Neutrophil (primary cell): Measurements from ENCODE around the gene NOD2.

Experiments used
- H3K27ac ChIP-seq: fragments of 200-600 bp; sonication (generic); 2 replicates; pipeline ENCODE4 v1.5.1; 2016; ENCODE audit warnings: mild to moderate bottlenecking, moderate library complexity
- H3K27me3 ChIP-seq: fragments of 200-600 bp; sonication (generic); 2 replicates; pipeline ENCODE4 v1.6.0; 2016; ENCODE audit warnings: mild to moderate bottlenecking
- H3K36me3 ChIP-seq: fragments of 200-600 bp; sonication (generic); 2 replicates; pipeline ENCODE4 v1.5.1; 2017
- H3K4me1 ChIP-seq, 2 experiments: fragments of 200-600 bp in 1 of 2; sonication (generic) in 1 of 2; 1 replicate in 1 of 2; 2 replicates in 1 of 2; pipeline versions ENCODE4 v1.5.1 to v1.6.1; 2013 to 2016; ENCODE audit warnings: low read depth in 1 of 2, low read length in 1 of 2, mild to moderate bottlenecking in 1 of 2, moderate library complexity in 1 of 2; ENCODE audit not compliant: control insufficient read depth in 1 of 2, insufficient read depth in 1 of 2
- H3K4me3 ChIP-seq, 2 experiments: fragments of 200-600 bp in 1 of 2; sonication (generic) in 1 of 2; 1 replicate in 1 of 2; 2 replicates in 1 of 2; pipeline ENCODE4 v1.5.1; 2013 to 2016; ENCODE audit warnings: low read depth in 1 of 2, low read length in 1 of 2, mild to moderate bottlenecking in 1 of 2, moderate library complexity in 1 of 2
- H3K9me3 ChIP-seq: fragments of 200-600 bp; sonication (generic); 2 replicates; pipeline ENCODE4 v1.5.1; 2016
- CTCF ChIP-seq: fragments of 200-600 bp; sonication (generic); IDR thresholded peaks from 2 replicates; pipeline ENCODE4 v1.5.1; 2016; ENCODE audit warnings: antibody characterized with exemption

NOD2 gene

GRCh38 chr16:50717091-50717490, 23.7 kb downstream of the NOD2 start:
- no peaks in the 10 kb centered on the region for H3K27me3 ChIP-seq
- peaks cover 91 to 92% of the 10 kb centered on the region in 2 experiments for H3K4me1 ChIP-seq
- H3K9me3 ChIP-seq: no peaks in the 10 kb centered on the region
- TF ChIP-seq CTCF: no peak
- peak overlapping the region; percentile 92 for H3K27ac ChIP-seq
- H3K4me3 ChIP-seq: peak overlapping the region in 1 of 2 experiments; percentile 35
- peaks cover 37% of the 10 kb centered on the region for H3K36me3 ChIP-seq

- Histone ChIP-seq H3K4me1 (peaks cover 89 to 91% of the 10 kb centered on the region in 2 experiments), H3K36me3 (peaks cover 37% of the 10 kb centered on the region), H3K4me3 (peak overlapping the region in 1 of 2 experiments; percentile 7), H3K9me3 (no peaks in the 10 kb centered on the region), H3K27me3 (no peaks in the 10 kb centered on the region), H3K27ac (peak overlapping the region; percentile 92)
- no peak for TF ChIP-seq CTCF
These were observed 24.1 kb downstream of the NOD2 start for GRCh38 chr16:50717494-50717893.

- no peak for TF ChIP-seq CTCF
- peaks cover 38% of the 10 kb centered on the region for H3K36me3 ChIP-seq
- H3K27ac ChIP-seq: peak overlapping the region; percentile 92
- H3K9me3 ChIP-seq: no peaks in the 10 kb centered on the region
- H3K4me3 ChIP-seq: peak overlapping the region in 1 of 2 experiments; percentile 7
- H3K4me1 ChIP-seq: peaks cover 81 to 85% of the 10 kb centered on the region in 2 experiments
- no peaks in the 10 kb centered on the region for H3K27me3 ChIP-seq
These were observed 24.8 kb downstream of the NOD2 start for GRCh38 chr16:50718061-50718760.

- Histone ChIP-seq H3K27ac (peak overlapping the region; percentile 92), H3K4me3 (no peak overlapping the region)
These were observed 25.5 kb downstream of the NOD2 start for GRCh38 chr16:50718761-50719400.

More at GRCh38 chr16:50718761-50719400, 25.5 kb downstream of the NOD2 start:
- Histone ChIP-seq H3K36me3 (peaks cover 43% of the 10 kb centered on the region), H3K27me3 (no peaks in the 10 kb centered on the region), H3K4me1 (peaks cover 75 to 82% of the 10 kb centered on the region in 2 experiments), H3K9me3 (no peaks in the 10 kb centered on the region)
- no peak for TF ChIP-seq CTCF
